Progenitor cell of endocrine pancreas (in vitro differentiated cells): ENCODE measurements around the gene TOGARAM1. TPM values are rescaled to one million over a fixed set of nuclear protein-coding genes. Genes with fewer than 3 reads are reported as not detected.

ENCODE experiments used
- DNase-seq: peaks from one replicate; pipeline ENCODE4 v3.0.0; 2021; ENCODE audit warnings: low spot score; ENCODE audit not compliant: unreplicated experiment
- H3K27ac Mint-ChIP-seq: 2 replicates; pipeline ENCODE4 v1.8.0; 2021; ENCODE audit warnings: mild to moderate bottlenecking, moderate library complexity, mixed read lengths
- H3K27me3 Mint-ChIP-seq: 2 replicates; pipeline ENCODE4 v1.8.0; 2021; ENCODE audit warnings: mixed read lengths
- H3K36me3 Mint-ChIP-seq: 2 replicates; pipeline ENCODE4 v1.8.0; 2022; ENCODE audit warnings: mixed read lengths; ENCODE audit not compliant: insufficient read depth
- H3K4me1 Mint-ChIP-seq: 2 replicates; pipeline ENCODE4 v1.8.0; 2021; ENCODE audit warnings: low read depth, mixed read lengths
- H3K4me3 Mint-ChIP-seq: 2 replicates; pipeline ENCODE4 v1.8.0; 2021; ENCODE audit warnings: low read depth, mild to moderate bottlenecking, moderate library complexity, mixed read lengths
- H3K9me3 Mint-ChIP-seq: 2 replicates; pipeline ENCODE4 v1.8.0; 2021; ENCODE audit warnings: low read depth, mixed read lengths
- CTCF ChIP-seq: fragments of 200-600 bp; sonication (generic); IDR thresholded peaks from one replicate; pipeline ENCODE4 v1.5.0; 2021; ENCODE audit warnings: antibody characterized with exemption, mild to moderate bottlenecking; ENCODE audit not compliant: unreplicated experiment
- total RNA-seq: library from RNA; stranded (reverse); gene quantifications from 2 replicates; pipeline ENCODE4 v1.2.1, GENCODE V29; 2021

TOGARAM1 gene
- total RNA-seq, 1 donor from 2014 or later: 25.0 TPM

GRCh38 chr14:44970907-44971306 lies 8.9 kb downstream of the TOGARAM1 start:
- TF ChIP-seq CTCF: no peak
- no peaks in the 10 kb centered on the region for H3K27me3 Mint-ChIP-seq
- peaks cover 32% of the 10 kb centered on the region for H3K9me3 Mint-ChIP-seq
- no peak overlapping the region for H3K27ac Mint-ChIP-seq
- no peak overlapping the region for H3K4me3 Mint-ChIP-seq
- H3K36me3 Mint-ChIP-seq: peaks cover 48% of the 10 kb centered on the region
- no peak for DNase-seq
- peaks cover 15% of the 10 kb centered on the region for H3K4me1 Mint-ChIP-seq

DNA sequence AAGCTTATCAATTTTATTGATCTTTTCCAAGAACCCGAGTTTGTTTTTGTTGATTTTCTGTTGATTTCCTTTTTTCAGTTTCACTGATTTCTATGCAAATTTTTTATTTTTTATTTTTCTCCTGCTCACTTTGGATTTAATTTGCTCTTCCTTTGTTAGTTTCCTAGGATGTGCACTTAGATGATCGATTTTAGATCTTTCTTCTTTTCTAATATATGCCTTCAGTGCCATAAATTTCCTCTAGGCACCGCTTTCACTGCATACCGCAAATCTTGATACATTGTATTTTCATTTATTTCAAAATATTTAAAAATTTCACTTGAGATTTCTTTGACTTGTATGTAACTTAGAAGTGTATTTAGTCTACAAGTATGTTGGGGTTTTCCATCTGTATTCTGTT lies 9.5 kb downstream of the TOGARAM1 start:
- H3K4me1 Mint-ChIP-seq: peaks cover 18% of the 10 kb centered on the region
- TF ChIP-seq CTCF: no peak
- H3K4me3 Mint-ChIP-seq: no peak overlapping the region
- no peak for DNase-seq
- no peaks in the 10 kb centered on the region for H3K27me3 Mint-ChIP-seq
- no peak overlapping the region for H3K27ac Mint-ChIP-seq
- H3K36me3 Mint-ChIP-seq: peaks cover 51% of the 10 kb centered on the region
- peaks cover 32% of the 10 kb centered on the region for H3K9me3 Mint-ChIP-seq

GRCh38 chr14:44979273-44979672 lies 17.3 kb downstream of the TOGARAM1 start:
- no peaks in the 10 kb centered on the region for H3K9me3 Mint-ChIP-seq
- H3K27ac Mint-ChIP-seq: no peak overlapping the region
- DNase-seq: no peak
- H3K4me3 Mint-ChIP-seq: no peak overlapping the region
- no peak for TF ChIP-seq CTCF
- peaks cover 2% of the 10 kb centered on the region for H3K4me1 Mint-ChIP-seq
- H3K36me3 Mint-ChIP-seq: peaks cover 2% of the 10 kb centered on the region
- no peaks in the 10 kb centered on the region for H3K27me3 Mint-ChIP-seq

DNA sequence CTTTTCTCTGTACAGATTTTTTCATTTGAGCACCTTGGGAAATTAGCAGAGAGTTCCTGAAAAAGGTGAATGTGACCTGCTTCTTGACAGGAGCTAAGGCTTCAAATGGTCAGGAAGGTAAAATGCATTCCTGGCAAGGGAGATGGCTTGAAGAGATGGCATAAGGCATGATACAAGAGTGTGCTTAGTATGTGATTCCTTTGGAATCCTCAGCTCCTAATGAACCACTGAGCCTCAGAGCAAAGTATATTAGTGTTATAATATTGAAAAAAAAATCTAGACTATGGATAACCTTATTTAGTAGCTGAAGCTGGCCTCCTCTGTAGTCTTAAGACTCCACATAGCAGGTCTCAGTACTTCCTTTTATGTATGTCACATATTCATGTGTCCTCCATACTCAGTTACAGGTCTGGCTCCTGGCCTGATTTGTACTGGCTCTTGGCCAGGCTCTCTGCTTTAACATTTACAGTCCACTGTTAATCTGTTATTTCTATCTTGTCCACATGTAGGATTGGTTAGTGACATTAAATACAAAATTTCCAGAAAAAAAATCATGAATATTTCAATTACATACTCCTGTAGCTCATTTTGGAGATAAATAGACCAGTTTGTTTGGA lies 17.9 kb downstream of the TOGARAM1 start:
- TF ChIP-seq CTCF: no peak
- no peaks in the 10 kb centered on the region for H3K27me3 Mint-ChIP-seq
- peaks cover 2% of the 10 kb centered on the region for H3K4me1 Mint-ChIP-seq
- peaks cover 2% of the 10 kb centered on the region for H3K36me3 Mint-ChIP-seq
- no peak overlapping the region for H3K4me3 Mint-ChIP-seq
- no peak overlapping the region for H3K27ac Mint-ChIP-seq
- DNase-seq: no peak
- no peaks in the 10 kb centered on the region for H3K9me3 Mint-ChIP-seq

GRCh38 chr14:44981198-44981597 lies 19.2 kb downstream of the TOGARAM1 start:
- Mint-ChIP-seq H3K27me3 (no peaks in the 10 kb centered on the region), H3K27ac (no peak overlapping the region), H3K9me3 (no peaks in the 10 kb centered on the region), H3K4me1 (peaks cover under 1% of the 10 kb centered on the region), H3K36me3 (no peaks in the 10 kb centered on the region), H3K4me3 (no peak overlapping the region)
- no peak for DNase-seq
- no peak for TF ChIP-seq CTCF
